ENCODE data around the gene GYPE.
"Not testable (repeated sequence)": the region's sequence is repeated elsewhere in the genome, so short reads cannot be mapped to it uniquely, and the experiment has no call there.

The GYPE gene

DNA sequence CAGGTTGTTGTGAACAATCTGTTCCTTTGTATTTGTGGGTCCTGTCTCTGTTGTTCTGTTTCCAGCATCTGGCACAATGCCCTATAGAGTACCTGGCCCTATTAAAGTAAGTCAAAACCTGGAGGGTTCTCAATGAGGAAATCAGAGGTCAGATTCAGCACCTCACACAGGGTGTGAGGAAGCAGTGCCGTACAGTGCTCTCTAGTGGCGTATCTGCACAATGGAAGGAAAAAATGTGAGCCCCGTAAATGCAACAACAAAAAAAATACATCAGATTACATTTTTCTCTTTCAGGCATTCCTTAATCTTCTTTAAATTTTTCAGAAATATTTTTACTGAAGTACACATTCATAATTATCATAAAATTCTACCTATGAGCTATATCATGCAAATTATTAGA lies 2.5 kb upstream of the GYPE start:
- H3K4me3 Mint-ChIP-seq; H3K27ac Mint-ChIP-seq; H3K36me3 Mint-ChIP-seq (ENCODE audit: low read depth); H3K9me3 Mint-ChIP-seq; H3K4me1 Mint-ChIP-seq; H3K27me3 Mint-ChIP-seq (ENCODE audit: low read depth, poor library complexity): not testable (repeated sequence)
- DNase-seq = peak; percentile 7
- TF ChIP-seq, protein P1, sequence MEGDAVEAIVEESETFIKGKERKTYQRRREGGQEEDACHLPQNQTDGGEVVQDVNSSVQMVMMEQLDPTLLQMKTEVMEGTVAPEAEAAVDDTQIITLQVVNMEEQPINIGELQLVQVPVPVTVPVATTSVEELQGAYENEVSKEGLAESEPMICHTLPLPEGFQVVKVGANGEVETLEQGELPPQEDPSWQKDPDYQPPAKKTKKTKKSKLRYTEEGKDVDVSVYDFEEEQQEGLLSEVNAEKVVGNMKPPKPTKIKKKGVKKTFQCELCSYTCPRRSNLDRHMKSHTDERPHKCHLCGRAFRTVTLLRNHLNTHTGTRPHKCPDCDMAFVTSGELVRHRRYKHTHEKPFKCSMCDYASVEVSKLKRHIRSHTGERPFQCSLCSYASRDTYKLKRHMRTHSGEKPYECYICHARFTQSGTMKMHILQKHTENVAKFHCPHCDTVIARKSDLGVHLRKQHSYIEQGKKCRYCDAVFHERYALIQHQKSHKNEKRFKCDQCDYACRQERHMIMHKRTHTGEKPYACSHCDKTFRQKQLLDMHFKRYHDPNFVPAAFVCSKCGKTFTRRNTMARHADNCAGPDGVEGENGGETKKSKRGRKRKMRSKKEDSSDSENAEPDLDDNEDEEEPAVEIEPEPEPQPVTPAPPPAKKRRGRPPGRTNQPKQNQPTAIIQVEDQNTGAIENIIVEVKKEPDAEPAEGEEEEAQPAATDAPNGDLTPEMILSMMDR (IDR thresholded peaks at IDR 0.05) = peak; percentile 42

DNA sequence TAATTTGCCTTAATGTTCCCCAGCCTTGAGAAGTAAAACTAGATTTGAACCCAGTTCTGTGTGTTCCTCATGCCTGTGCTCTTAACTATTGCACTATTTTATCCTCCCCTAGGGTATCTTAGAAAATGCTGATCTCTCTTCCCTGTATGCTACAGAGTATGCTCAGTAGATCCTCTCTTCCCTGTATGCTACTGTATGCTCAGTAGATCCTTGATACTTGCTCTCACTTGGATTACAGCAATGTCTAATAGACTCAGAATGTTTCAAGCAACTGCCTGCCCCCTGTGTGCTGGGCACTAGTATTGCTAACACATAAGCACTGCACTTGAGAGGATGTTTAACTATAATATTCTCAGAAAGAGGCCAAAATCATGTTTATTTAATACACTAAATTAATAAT lies 928 bp downstream of the GYPE start:
- DNase-seq; H3K4me1 Mint-ChIP-seq; H3K9me3 Mint-ChIP-seq; H3K36me3 Mint-ChIP-seq (ENCODE audit: low read depth); H3K27me3 Mint-ChIP-seq (ENCODE audit: low read depth, poor library complexity); H3K4me3 Mint-ChIP-seq; H3K27ac Mint-ChIP-seq: not testable (repeated sequence)

DNA sequence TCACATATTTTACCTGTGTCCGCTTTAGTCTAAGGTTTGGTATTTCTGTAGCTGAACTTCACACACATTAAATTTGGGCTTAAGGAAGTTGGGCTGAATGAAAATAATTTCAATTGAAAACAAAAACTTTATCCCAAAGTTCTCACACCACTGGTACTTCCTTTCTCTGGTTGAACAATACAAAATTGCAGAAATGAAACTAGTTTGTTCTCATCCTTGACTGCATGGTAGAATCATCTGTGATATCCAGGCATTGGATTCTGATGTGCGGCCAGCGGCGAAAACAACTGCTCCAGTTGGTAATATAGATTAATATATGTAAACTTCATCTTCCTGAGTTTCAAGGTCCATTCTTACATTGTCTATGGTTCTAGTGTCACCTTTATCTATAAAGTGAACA lies 15.0 kb downstream of the GYPE start:
- H3K4me3 Mint-ChIP-seq; H3K27ac Mint-ChIP-seq; H3K36me3 Mint-ChIP-seq (ENCODE audit: low read depth); H3K4me1 Mint-ChIP-seq; H3K27me3 Mint-ChIP-seq (ENCODE audit: low read depth, poor library complexity); H3K9me3 Mint-ChIP-seq; DNase-seq: not testable (repeated sequence)

DNA sequence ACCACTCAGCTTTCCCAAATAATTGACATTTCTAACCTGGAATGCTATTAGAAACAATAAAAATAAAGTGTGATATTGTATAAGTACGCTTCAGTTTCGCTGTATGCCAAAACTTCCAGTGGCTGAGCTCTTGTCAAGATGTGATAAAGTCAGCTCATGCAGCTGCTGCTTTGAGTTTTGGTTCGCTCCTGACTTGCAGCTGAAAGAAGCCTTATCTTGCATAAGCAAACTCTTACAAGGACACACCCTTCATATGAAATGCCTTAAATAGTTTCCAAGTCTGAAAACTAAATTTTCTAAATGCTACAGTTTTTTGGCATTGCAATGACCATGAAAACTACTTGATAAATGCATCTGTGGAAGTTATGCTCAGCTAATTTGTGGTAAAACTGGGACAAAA lies 17.2 kb downstream of the GYPE start:
- H3K36me3 Mint-ChIP-seq (ENCODE audit: low read depth); H3K9me3 Mint-ChIP-seq; H3K4me1 Mint-ChIP-seq; DNase-seq; H3K27ac Mint-ChIP-seq; H3K27me3 Mint-ChIP-seq (ENCODE audit: low read depth, poor library complexity); H3K4me3 Mint-ChIP-seq: not testable (repeated sequence)

DNA sequence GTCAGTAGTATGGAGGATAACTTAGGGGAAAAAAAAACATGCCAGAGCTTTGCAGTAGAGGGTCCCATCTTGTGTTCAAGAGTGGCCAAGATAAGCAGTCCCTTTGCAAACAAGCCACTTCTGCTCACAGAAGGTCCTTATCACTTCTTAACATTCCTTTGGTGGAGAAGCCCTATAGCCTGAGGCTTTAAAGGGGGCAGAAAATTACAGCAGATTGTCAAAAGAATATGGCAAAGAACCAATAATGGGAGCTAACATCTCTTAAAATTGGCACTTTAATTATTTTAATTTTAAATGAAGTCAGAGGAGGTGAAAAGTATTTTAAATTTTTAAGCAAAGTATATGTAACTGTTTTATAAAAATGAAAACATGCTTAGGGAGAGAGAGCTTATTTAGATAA lies 20.4 kb downstream of the GYPE start:
- not testable (repeated sequence) for H3K36me3 Mint-ChIP-seq (ENCODE audit: low read depth); H3K4me3 Mint-ChIP-seq; H3K4me1 Mint-ChIP-seq; H3K9me3 Mint-ChIP-seq; H3K27ac Mint-ChIP-seq; DNase-seq; H3K27me3 Mint-ChIP-seq (ENCODE audit: low read depth, poor library complexity)

GRCh38 chr4:143883529-143883928 lies 21.8 kb downstream of the GYPE start:
- H3K36me3 Mint-ChIP-seq (ENCODE audit: low read depth) = no peaks in the 10 kb centered on the region
- H3K27ac Mint-ChIP-seq = no peak overlapping the region
- H3K4me1 Mint-ChIP-seq = peaks cover 3% of the 10 kb centered on the region
- peaks cover 6% of the 10 kb centered on the region for H3K27me3 Mint-ChIP-seq (ENCODE audit: low read depth, poor library complexity)
- TF ChIP-seq, protein P1 (IDR thresholded peaks at IDR 0.05) = no peak
- H3K4me3 Mint-ChIP-seq = no peak overlapping the region
- DNase-seq = no peak
- no peaks in the 10 kb centered on the region for H3K9me3 Mint-ChIP-seq

DNA sequence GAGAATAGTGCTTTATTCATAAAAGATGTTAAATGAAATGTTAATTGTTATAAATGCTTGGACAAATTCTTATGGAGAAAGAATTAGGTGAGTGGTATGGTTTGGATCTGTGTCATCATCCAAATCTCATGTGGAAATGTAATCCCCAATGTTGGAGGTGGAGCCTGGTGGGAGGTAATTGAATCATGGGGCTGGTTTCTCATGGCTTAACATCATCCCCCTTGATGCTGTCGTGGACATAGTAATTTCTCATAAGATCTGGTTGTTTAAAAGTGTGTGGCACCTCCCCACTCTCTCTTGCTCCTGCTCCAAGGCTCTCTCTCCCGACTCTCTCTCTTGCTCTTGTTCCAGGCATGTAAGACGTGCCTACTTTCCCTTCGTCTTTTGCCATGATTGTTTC lies 22.5 kb downstream of the GYPE start:
- H3K27me3 Mint-ChIP-seq (ENCODE audit: low read depth, poor library complexity) = peaks cover 9% of the 10 kb centered on the region
- TF ChIP-seq, protein P1 (IDR thresholded peaks at IDR 0.05) = no peak
- no peaks in the 10 kb centered on the region for H3K36me3 Mint-ChIP-seq (ENCODE audit: low read depth)
- no peak overlapping the region for H3K4me3 Mint-ChIP-seq
- H3K9me3 Mint-ChIP-seq = no peaks in the 10 kb centered on the region
- H3K4me1 Mint-ChIP-seq = peaks cover 3% of the 10 kb centered on the region
- H3K27ac Mint-ChIP-seq = no peak overlapping the region
- DNase-seq = no peak

GRCh38 chr4:143879561-143879960 lies 25.8 kb downstream of the GYPE start:
- not testable (repeated sequence) for H3K36me3 Mint-ChIP-seq (ENCODE audit: low read depth); H3K27me3 Mint-ChIP-seq (ENCODE audit: low read depth, poor library complexity); DNase-seq; H3K9me3 Mint-ChIP-seq; H3K27ac Mint-ChIP-seq; H3K4me3 Mint-ChIP-seq; H3K4me1 Mint-ChIP-seq

DNA sequence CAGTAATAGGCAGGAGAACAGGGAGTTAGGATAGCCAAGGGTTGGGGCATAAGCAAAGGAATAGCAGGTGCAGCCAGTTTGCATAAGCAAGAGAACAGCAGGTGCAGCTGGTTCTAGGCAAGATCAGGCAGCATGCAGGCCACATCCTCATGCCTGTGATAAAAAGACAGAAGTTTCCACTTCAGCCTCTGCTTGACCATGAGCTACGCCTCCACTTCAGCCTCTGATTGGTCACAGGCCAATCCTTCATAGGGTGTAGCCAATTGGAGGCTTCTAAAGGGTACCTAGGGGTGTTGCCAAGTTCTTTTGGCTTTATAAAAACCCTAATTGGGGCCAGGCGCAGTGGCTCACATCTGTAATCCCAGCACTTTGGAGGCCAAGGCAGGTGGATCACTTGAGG lies 30.0 kb downstream of the GYPE start:
- H3K27me3 Mint-ChIP-seq (ENCODE audit: low read depth, poor library complexity); DNase-seq; H3K9me3 Mint-ChIP-seq; H3K27ac Mint-ChIP-seq; H3K4me3 Mint-ChIP-seq; H3K4me1 Mint-ChIP-seq; H3K36me3 Mint-ChIP-seq (ENCODE audit: low read depth): not testable (repeated sequence)

DNA sequence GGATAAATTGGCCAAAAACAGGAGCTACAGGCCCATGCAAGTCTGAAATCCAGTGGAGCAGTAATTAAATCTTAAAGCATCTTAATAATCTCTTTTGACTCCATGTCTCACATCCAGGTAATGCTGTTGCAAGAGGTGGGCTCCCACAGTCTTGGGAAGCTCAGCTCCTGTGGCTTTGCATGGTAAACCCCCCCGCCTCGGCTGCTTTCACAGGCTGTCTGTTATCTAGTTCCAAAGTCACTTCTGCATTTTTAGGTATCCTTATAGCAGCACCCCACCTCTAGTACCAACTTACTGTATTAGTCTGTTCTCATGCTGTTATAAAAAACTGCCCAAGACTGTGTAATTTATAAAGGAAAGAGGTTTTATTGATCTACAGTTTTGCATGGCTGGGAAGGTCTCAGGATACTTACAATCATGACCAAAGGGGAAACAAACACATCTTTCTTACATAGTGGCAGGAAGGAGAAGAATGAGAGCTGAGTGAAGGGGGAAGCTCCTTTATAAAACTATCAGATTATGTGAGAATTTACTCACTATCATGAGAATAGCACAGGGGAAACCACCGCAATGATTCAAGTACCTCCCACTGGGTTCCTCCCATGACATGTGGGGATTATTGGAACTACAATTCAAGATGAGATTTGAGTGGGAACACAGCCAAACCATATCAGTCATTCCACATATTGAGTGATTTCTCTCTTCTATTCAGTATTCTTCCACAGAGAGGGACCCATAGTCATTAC lies 34.7 kb downstream of the GYPE start:
- not testable (repeated sequence) for H3K27ac Mint-ChIP-seq; H3K4me3 Mint-ChIP-seq; H3K27me3 Mint-ChIP-seq (ENCODE audit: low read depth, poor library complexity); H3K36me3 Mint-ChIP-seq (ENCODE audit: low read depth); H3K4me1 Mint-ChIP-seq; DNase-seq
- H3K9me3 Mint-ChIP-seq = peaks cover 12% of the 10 kb centered on the region

GRCh38 chr4:143869925-143870324 lies 35.4 kb downstream of the GYPE start:
- not testable (repeated sequence) for H3K36me3 Mint-ChIP-seq (ENCODE audit: low read depth); H3K27ac Mint-ChIP-seq; H3K27me3 Mint-ChIP-seq (ENCODE audit: low read depth, poor library complexity); H3K4me3 Mint-ChIP-seq; H3K4me1 Mint-ChIP-seq; DNase-seq
- peaks cover 12% of the 10 kb centered on the region for H3K9me3 Mint-ChIP-seq

DNA sequence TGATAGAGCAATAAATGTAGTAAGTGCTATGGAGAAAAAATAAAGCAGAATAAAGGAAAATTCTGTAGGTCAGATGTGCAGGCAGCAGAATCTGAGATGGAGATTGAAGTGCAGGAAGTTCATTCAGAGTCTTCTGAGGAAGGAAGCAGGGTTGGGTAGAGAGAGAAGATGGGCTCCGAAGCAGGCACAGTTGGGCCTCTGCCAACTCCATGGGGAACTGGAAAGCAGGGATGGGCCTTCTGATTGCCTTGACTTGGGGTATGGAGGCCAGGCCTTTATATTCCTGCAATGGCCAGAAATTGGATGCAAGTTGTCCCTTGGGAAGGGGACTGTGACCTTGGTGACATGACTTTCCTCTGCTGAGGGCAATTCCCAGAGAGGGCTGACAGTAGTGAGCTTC lies 42.6 kb downstream of the GYPE start:
- DNase-seq; H3K27me3 Mint-ChIP-seq (ENCODE audit: low read depth, poor library complexity); H3K36me3 Mint-ChIP-seq (ENCODE audit: low read depth); H3K4me1 Mint-ChIP-seq; H3K4me3 Mint-ChIP-seq: not testable (repeated sequence)
- Mint-ChIP-seq H3K9me3 (peaks cover 12% of the 10 kb centered on the region), H3K27ac (peak overlapping the region; percentile 13)
